Stomach smooth muscle (tissue), 2 donors: ENCODE results near the gene LIX1.
A peak's percentile ranks its signal among the peaks of the same experiment; 100 is the strongest.
"Not testable (repeated sequence)": the region's sequence is repeated elsewhere in the genome, so short reads cannot be mapped to it uniquely, and the experiment has no call there.

Experiments
- H3K27ac ChIP-seq: one replicate; pipeline ENCODE4 v1.7.0; 2013; ENCODE audit warnings: mild to moderate bottlenecking, low read length, inconsistent platforms
- H3K27me3 ChIP-seq, 2 donors: one replicate each; pipeline ENCODE4 v1.7.0; 2013; ENCODE audit warnings: low read length in 2 of 2; ENCODE audit not compliant: insufficient read depth in 2 of 2, control insufficient read depth in 1 of 2
- H3K36me3 ChIP-seq, 2 donors: one replicate each; pipeline ENCODE4 v1.7.0; 2013; ENCODE audit warnings: low read length in 2 of 2; ENCODE audit not compliant: control insufficient read depth in 2 of 2, insufficient read depth in 2 of 2
- H3K4me1 ChIP-seq: one replicate; pipeline ENCODE4 v1.7.0; 2013; ENCODE audit warnings: low read length; ENCODE audit not compliant: control insufficient read depth, insufficient read depth
- H3K4me3 ChIP-seq, 2 donors: one replicate each; pipeline ENCODE4 v1.7.0; 2013; ENCODE audit warnings: low read length in 2 of 2
- H3K9ac ChIP-seq, 2 donors: one replicate each; pipeline ENCODE4 v1.7.0; 2013; ENCODE audit warnings: low read length in 2 of 2, mild to moderate bottlenecking in 1 of 2
- H3K9me3 ChIP-seq, 2 donors: one replicate each; pipeline ENCODE4 v1.7.0; 2013; ENCODE audit warnings: low read length in 2 of 2; ENCODE audit not compliant: control insufficient read depth in 2 of 2
- donor health status: healthy.
- donor health status: Pancreatic carcinoma.

The LIX1 gene

DNA sequence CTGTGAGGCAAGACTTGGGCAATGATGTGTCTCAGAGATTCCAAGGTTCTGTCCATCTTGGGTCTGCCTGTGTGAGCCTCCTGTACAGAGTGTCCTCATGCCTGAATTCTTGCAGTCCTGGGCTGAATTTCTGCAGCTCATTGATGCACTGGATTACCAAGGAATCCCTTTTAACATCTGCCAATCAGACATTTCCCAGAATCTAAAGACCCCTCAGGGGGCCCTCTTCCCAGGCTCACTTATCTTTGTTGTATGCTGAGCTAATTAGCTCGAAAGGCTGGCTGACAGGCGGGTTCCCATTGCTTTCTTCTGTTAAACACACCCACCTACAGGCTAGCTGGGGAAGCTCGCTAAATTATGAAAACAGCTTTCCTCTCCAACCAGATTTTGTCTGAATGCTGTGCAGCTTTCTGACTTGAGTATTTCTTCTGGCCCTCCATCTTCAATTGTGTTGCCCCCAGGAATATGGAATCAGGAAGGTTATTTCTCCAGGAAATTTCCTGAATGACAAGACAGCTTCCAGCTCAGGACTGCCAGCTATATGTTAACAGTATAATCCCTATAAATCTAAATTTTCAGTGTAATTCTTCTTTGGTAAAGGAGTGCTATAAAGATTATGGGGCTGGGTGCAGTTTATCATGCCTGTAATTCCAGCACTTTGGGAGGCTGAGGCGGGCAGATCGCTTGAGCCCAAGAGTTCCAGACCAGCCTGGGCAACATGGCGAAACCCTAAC, at the start of gene LIX1:
Gene LIX1 (minus strand): TSS at position 91 of the 734 bp plus-strand sequence. CDS start 35 bp downstream, at position 56.
- Histone ChIP-seq H3K27ac (no peak within 1 kb of the TSS), H3K9ac (peak within 1 kb of the TSS in 1 of 2 donors; percentile 31), H3K36me3 (no peaks in the 10 kb centered on the region), H3K4me1 (no peaks in the 10 kb centered on the region), H3K9me3 (no peaks in the 10 kb centered on the region), H3K27me3 (no peaks in the 10 kb centered on the region), H3K4me3 (peak within 1 kb of the TSS; percentile 21 to 47)

DNA sequence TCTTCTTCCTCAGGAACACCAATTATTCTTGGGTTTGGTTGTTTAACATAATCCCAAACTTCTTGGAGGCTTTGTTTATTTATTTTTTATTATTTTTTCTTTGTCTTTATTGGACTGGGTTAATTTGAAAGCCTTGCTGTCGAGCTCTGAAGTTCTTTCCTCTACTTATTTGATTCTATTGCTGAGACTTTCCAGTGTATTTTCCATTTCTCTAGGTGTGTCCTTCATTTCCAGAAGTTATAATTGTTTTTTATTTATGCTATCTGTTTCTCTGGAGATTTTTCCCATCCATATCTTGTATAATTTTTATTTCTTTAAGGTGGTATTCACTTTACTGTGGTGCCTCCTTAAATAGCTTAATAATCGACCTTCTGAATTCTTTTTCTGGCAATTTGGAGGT, 49.5 kb upstream of the LIX1 start:
- Histone ChIP-seq H3K4me3 (no peak overlapping the region), H3K36me3 (no peaks in the 10 kb centered on the region), H3K27ac (no peak overlapping the region), H3K27me3 (no peaks in the 10 kb centered on the region), H3K4me1 (no peaks in the 10 kb centered on the region), H3K9ac (no peak overlapping the region), H3K9me3 (no peaks in the 10 kb centered on the region)

DNA sequence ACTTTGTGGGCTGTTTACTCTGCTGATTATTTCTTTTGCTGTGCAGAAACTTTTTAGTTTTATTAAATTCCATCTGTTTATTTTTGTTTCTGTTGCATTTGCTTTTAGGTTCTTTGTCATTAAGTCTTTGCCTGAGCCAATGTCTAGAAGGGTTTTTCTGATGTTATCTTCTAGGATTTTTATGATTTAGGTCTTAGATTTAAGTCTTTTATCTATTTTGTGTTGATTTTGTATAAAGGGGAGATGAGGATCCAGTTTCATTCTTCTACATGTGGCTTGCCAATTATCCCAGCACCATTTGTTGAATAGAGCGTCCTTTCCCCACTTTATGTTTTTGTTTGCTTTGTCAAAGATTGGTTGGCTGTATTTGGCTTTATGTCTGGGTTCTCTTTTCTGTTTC, 47.1 kb upstream of the LIX1 start:
- H3K9ac ChIP-seq, H3K9me3 ChIP-seq, H3K27me3 ChIP-seq, H3K27ac ChIP-seq, H3K4me3 ChIP-seq, H3K36me3 ChIP-seq, H3K4me1 ChIP-seq: not testable (repeated sequence)

DNA sequence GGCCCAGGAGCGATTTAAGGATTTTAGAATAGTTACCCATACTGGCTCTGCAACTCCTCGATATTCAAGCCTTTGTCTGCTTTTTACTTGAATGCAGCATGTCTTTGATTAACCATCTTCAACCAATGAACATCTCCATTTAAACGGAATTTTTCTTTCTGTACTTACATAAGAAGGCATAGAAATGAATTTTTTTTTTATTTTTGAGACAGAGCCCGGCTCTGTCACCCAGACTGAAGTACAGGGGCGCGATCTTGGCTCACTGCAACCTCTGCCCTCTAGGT, 41.5 kb upstream of the LIX1 start:
- Histone ChIP-seq H3K4me3 (peak overlapping the region; percentile 94 to 95), H3K4me1 (peaks cover 5% of the 10 kb centered on the region), H3K9me3 (no peaks in the 10 kb centered on the region), H3K9ac (peak overlapping the region; percentile 88 to 96), H3K27ac (peak overlapping the region; percentile 96), H3K27me3 (no peaks in the 10 kb centered on the region), H3K36me3 (peaks cover 0 to under 1% of the 10 kb centered on the region in 2 donors)

DNA sequence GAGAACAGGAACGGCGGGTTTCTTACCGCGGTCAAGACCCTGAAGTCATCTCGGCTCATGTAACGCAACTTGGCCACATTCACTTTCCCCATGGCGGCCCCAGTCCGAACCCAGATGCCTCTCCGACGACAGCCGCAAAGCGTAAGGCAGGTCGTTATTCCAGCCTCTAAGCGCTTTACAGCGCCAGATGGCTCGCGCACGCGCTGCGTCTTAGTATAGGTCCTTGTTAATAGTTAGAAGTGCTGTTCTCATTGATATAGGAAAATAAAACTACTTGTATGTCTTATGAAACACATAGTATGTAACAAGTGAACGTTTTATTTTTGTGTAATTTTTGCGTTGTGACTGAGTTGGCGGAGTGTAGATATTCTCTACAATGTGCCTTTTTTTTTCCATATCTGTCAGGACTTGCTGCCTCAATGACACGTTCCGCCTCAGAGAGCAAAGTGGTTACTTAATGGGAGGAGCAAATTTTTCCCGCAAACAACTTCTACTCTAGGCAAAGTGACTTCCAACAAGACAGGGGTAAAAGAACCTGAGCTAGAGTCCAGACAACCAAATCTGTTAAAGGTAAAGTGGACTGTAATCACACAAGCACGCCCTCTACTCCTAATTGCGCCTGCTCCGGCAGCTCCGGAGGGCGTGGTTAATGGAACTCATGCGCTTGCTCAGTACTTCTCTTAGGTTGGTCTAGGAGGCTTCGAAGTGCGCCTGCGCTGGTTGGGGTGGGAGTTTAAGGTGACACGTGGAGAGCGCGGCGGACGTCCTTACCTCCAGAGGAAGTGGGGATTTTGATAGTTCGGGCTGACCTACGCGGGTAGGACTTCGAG, 40.9 kb upstream of the LIX1 start, which contains the start of gene RIOK2:
Gene RIOK2 (minus strand): TSS at position 148 of the 830 bp plus-strand sequence. CDS start 56 bp downstream, at position 92.
- peak within 1 kb of the TSS; percentile 96 for H3K27ac ChIP-seq
- H3K4me1 ChIP-seq = peaks cover 5% of the 10 kb centered on the region
- H3K27me3 ChIP-seq = no peaks in the 10 kb centered on the region
- H3K4me3 ChIP-seq = peak within 1 kb of the TSS; percentile 94 to 95
- H3K36me3 ChIP-seq = peaks cover 5 to 6% of the 10 kb centered on the region in 2 donors
- no peaks in the 10 kb centered on the region for H3K9me3 ChIP-seq
- H3K9ac ChIP-seq = peak within 1 kb of the TSS; percentile 88 to 96

DNA sequence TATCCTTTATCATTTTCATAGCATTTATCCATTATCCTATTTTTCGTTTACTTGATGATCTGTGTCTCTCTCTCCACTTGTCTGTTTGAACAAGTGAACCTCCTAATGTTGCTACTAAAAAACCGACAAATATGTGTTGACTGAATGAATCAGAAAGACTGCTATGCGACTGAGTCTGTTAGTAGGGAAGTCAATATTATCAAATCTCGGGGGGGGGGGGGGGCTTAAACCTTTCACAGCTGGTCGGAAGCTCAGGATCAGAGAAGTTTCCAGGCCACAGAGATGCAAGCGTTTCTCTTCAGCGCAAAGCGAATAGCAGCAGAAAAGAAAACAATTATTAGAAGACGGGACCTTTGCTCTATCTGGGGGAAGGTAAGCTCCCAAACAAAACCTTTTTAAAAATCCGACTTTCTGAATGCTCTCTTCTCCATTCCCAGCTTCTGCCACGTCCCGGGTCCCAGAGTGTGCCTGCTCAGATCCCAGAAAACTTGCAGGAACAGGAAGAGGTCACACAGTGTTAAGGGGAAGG, 40.2 kb upstream of the LIX1 start:
- no peaks in the 10 kb centered on the region for H3K27me3 ChIP-seq
- peaks cover 7 to 12% of the 10 kb centered on the region in 2 donors for H3K36me3 ChIP-seq
- H3K9ac ChIP-seq = peak overlapping the region; percentile 88 to 96
- peak overlapping the region; percentile 94 to 95 for H3K4me3 ChIP-seq
- H3K27ac ChIP-seq = peak overlapping the region; percentile 96
- no peaks in the 10 kb centered on the region for H3K9me3 ChIP-seq
- peaks cover 5% of the 10 kb centered on the region for H3K4me1 ChIP-seq

DNA sequence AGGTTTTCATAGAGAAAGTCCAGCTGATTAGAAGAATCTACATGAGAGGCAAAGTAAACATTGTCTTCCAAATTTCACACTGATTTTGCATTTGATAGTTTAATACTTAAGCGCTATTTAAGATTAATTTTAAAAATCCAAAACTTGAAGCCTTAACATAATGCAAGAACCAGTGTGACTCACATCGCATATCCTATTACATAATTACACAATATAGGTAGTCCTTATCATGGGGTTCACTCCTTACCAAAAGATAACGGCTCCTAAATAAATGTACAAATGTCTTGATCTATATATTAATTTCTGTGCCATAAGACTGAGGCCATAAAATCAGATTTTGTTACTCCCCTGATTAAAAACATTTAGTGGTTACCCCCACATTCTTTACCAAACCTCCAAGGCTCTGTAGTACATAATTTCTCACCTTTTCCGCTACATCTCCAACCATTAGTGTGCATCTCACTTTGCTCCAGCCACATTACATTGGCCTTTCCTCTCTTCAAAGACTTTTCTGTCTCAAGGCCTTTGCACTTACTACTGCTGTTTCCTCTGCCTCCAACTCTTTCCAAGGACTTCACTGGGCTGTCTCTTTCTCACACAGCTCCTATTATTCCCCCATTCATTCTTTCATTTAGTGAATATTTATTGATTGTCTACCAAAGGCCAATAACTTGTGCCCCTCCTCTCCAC, 39.6 kb upstream of the LIX1 start:
- peak overlapping the region; percentile 88 to 96 for H3K9ac ChIP-seq
- no peak overlapping the region for H3K27ac ChIP-seq

DNA sequence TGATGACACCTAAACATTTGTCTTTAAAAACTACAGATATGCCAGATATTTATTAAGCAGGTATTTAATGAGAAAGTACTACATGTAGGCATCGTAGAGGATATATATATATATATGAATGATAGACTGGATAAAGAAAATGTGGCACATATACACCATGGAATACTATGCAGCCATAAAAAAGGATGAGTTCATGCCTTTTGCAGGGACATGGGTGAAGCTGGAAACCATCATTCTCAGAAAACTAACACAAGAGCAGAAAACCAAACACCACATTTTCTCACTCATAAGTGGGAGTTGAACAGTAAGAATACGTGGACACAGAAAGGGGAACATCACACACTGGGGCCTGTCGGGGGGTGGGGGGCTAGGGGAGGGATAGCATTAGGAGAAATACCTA, 37.0 kb upstream of the LIX1 start:
- not testable (repeated sequence) for H3K27ac ChIP-seq, H3K9ac ChIP-seq, H3K27me3 ChIP-seq, H3K4me3 ChIP-seq, H3K9me3 ChIP-seq, H3K4me1 ChIP-seq
- peaks cover 22 to 29% of the 10 kb centered on the region in 2 donors for H3K36me3 ChIP-seq

More for the DNA sequence above, 39.6 kb upstream of the LIX1 start:
- H3K27me3 ChIP-seq = no peaks in the 10 kb centered on the region
- no peaks in the 10 kb centered on the region for H3K9me3 ChIP-seq
- H3K4me3 ChIP-seq = peak overlapping the region; percentile 94 to 95
- H3K36me3 ChIP-seq = peaks cover 10 to 18% of the 10 kb centered on the region in 2 donors
- H3K4me1 ChIP-seq = peaks cover 5% of the 10 kb centered on the region

DNA sequence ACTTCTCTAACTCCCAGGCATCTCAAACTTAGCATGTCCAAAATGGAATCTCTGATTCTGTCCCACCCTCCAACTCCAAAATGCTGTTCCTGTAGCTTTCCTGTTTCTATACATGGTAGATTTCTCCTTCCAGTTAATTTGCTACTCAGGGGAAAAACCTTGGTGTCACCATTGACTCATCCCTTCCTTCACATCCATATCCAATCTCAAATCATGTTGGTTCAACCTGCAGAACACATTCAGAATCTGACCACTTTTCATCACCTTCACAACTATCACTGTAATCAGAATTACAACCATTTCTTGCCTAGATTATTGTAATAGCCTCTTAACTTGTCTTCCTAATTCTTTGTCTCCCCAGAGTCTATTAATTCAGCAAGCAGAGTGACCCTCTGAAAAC, 29.8 kb upstream of the LIX1 start:
- Histone ChIP-seq H3K27me3 (no peaks in the 10 kb centered on the region), H3K4me1 (no peaks in the 10 kb centered on the region), H3K27ac (no peak overlapping the region), H3K36me3 (peaks cover 25 to 36% of the 10 kb centered on the region in 2 donors), H3K9ac (no peak overlapping the region), H3K9me3 (no peaks in the 10 kb centered on the region), H3K4me3 (no peak overlapping the region)

DNA sequence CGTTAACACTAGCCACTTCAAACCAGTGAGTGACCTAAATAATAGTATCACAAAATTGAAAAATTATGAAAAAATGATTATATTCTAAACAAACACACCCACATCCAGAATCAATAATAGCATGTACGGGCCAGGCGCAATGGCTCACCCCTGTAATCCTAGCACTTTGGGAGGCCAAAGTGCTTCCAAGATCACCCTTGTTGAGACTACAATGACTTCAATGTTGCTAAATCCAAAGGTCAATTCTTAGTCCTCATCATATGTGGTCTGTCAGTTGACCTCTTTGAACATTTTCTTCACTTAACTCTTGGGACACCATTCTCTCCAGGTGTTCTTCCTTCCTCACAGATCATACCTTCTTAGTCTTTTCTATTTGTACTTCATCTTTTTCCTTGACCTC, 29.3 kb upstream of the LIX1 start:
- Histone ChIP-seq H3K9me3 (no peaks in the 10 kb centered on the region), H3K9ac (no peak overlapping the region), H3K4me3 (no peak overlapping the region), H3K27ac (no peak overlapping the region), H3K27me3 (no peaks in the 10 kb centered on the region), H3K4me1 (no peaks in the 10 kb centered on the region), H3K36me3 (peaks cover 22 to 31% of the 10 kb centered on the region in 2 donors)
